H1 (cell line): ENCODE measurements around the gene ANKRD12. TPM values are rescaled to one million over a fixed set of nuclear protein-coding genes. Genes with fewer than 3 reads are reported as not detected.

Source experiments
- BCL11A ChIP-seq, 2 experiments: IDR thresholded peaks; one replicate each; pipeline ENCODE4 v1.6.1; 2011; ENCODE audit warnings: low read depth in 2 of 2, low read length in 2 of 2, mild to moderate bottlenecking in 2 of 2
- CHD1 ChIP-seq: IDR thresholded peaks from 2 replicates; pipeline ENCODE4 v1.6.1; 2012; ENCODE audit warnings: low read depth, low read length, improper control_type of control experiment
- GTF2F1 ChIP-seq: IDR thresholded peaks from 2 replicates; pipeline ENCODE4 v1.6.1; 2012; ENCODE audit warnings: low read depth, low read length, improper control_type of control experiment, borderline replicate concordance
- HDAC2 ChIP-seq, 2 experiments: fragments of 300-600 bp in 1 of 2; sonication (generic) in 1 of 2; IDR thresholded peaks; 2 replicates each; pipeline ENCODE4 v1.6.1; 2011 to 2012; ENCODE audit warnings: low read depth in 2 of 2, low read length in 2 of 2, mild to moderate bottlenecking in 2 of 2, moderate library complexity in 2 of 2, borderline replicate concordance in 1 of 2, inconsistent platforms in 1 of 2
- MAFK ChIP-seq: IDR thresholded peaks from 2 replicates; pipeline ENCODE4 v1.6.1; 2012; ENCODE audit warnings: low read depth, mild to moderate bottlenecking, improper control_type of control experiment, low read length
- NANOG ChIP-seq: IDR thresholded peaks from 2 replicates; pipeline ENCODE4 v1.6.1; 2011; ENCODE audit warnings: low read length, low read depth, mild to moderate bottlenecking, inconsistent platforms; ENCODE audit not compliant: insufficient read depth, poor library complexity, severe bottlenecking
- SP2 ChIP-seq: IDR thresholded peaks from 2 replicates; pipeline ENCODE4 v1.6.1; 2012; ENCODE audit warnings: mild to moderate bottlenecking, low read length, inconsistent platforms
- TAF7 ChIP-seq: optimal IDR thresholded peaks from 2 replicates; pipeline ENCODE3; 2011; ENCODE audit warnings: low read depth, mild to moderate bottlenecking, inconsistent platforms, low read length, moderate library complexity, borderline replicate concordance
- TBP ChIP-seq: IDR thresholded peaks from 2 replicates; pipeline ENCODE4 v1.6.1; 2011; ENCODE audit warnings: low read depth, low read length, improper control_type of control experiment
- polyA plus RNA-seq, 7 experiments: library from polyadenylated mRNA; depleted of rRNA in 3 of 7; stranded (reverse) in 5 of 7; unstranded in 2 of 7; fragments of >200 nt in 5 of 7; fragments of 200-250 nt in 2 of 7; gene quantifications; 1 replicate in 5 of 7; 2 replicates in 1 of 7; 4 replicates in 1 of 7; pipeline versions ENCODE4 v1.2.1 to v1.2.3, GENCODE V29; 2011 to 2013; ENCODE audit warnings: missing spikeins in 2 of 7, mixed read lengths in 2 of 7
- total RNA-seq: library from RNA; stranded (reverse); fragmentation: NEBNext Ultra II Directional; extraction: Animal tissue kit (Norgen Biotek cat#: 25700); gene quantifications from 2 replicates; pipeline ENCODE4 v1.2.1, GENCODE V29; 2021
- TF ChIP-seq, protein P1 (sequence below): fragments of 300-600 bp; sonication (generic); IDR thresholded peaks from 2 replicates; pipeline ENCODE4 v1.7.1; 2012; ENCODE audit warnings: low read length, moderate library complexity, mild to moderate bottlenecking, inconsistent platforms; ENCODE audit not compliant: insufficient replicate concordance
- TF ChIP-seq, protein P2 (sequence below): IDR thresholded peaks from 2 replicates; pipeline ENCODE4 v1.6.1; 2011; ENCODE audit warnings: low read depth, mild to moderate bottlenecking, low read length; ENCODE audit not compliant: insufficient read depth

The ANKRD12 gene
- total and polyA plus RNA-seq, 2 of the 8 experiments (the other 6 are each of a cell fraction or from before 2014, with no cell fraction given), result 2.6 to 37.9 TPM

DNA sequence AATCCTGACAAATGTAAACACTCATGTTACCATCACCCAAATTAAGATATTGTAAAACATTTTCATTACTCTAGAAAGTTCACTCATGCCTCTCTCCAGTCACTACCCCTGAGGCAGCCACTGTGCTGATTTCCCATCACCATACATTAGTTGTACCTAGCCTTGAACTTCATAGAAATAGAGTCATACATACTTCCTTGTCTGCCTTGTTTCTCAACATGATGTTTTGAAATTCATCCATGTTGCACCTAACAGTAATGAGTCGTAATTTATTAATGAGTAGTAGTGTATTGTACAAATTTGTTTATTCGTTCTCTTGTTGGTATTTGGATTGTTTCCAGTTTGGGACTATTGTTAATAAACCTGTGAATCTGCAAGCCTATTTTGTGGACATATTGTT is 149.0 kb downstream of the ANKRD12 start (continued):
- TF ChIP-seq, protein P1, sequence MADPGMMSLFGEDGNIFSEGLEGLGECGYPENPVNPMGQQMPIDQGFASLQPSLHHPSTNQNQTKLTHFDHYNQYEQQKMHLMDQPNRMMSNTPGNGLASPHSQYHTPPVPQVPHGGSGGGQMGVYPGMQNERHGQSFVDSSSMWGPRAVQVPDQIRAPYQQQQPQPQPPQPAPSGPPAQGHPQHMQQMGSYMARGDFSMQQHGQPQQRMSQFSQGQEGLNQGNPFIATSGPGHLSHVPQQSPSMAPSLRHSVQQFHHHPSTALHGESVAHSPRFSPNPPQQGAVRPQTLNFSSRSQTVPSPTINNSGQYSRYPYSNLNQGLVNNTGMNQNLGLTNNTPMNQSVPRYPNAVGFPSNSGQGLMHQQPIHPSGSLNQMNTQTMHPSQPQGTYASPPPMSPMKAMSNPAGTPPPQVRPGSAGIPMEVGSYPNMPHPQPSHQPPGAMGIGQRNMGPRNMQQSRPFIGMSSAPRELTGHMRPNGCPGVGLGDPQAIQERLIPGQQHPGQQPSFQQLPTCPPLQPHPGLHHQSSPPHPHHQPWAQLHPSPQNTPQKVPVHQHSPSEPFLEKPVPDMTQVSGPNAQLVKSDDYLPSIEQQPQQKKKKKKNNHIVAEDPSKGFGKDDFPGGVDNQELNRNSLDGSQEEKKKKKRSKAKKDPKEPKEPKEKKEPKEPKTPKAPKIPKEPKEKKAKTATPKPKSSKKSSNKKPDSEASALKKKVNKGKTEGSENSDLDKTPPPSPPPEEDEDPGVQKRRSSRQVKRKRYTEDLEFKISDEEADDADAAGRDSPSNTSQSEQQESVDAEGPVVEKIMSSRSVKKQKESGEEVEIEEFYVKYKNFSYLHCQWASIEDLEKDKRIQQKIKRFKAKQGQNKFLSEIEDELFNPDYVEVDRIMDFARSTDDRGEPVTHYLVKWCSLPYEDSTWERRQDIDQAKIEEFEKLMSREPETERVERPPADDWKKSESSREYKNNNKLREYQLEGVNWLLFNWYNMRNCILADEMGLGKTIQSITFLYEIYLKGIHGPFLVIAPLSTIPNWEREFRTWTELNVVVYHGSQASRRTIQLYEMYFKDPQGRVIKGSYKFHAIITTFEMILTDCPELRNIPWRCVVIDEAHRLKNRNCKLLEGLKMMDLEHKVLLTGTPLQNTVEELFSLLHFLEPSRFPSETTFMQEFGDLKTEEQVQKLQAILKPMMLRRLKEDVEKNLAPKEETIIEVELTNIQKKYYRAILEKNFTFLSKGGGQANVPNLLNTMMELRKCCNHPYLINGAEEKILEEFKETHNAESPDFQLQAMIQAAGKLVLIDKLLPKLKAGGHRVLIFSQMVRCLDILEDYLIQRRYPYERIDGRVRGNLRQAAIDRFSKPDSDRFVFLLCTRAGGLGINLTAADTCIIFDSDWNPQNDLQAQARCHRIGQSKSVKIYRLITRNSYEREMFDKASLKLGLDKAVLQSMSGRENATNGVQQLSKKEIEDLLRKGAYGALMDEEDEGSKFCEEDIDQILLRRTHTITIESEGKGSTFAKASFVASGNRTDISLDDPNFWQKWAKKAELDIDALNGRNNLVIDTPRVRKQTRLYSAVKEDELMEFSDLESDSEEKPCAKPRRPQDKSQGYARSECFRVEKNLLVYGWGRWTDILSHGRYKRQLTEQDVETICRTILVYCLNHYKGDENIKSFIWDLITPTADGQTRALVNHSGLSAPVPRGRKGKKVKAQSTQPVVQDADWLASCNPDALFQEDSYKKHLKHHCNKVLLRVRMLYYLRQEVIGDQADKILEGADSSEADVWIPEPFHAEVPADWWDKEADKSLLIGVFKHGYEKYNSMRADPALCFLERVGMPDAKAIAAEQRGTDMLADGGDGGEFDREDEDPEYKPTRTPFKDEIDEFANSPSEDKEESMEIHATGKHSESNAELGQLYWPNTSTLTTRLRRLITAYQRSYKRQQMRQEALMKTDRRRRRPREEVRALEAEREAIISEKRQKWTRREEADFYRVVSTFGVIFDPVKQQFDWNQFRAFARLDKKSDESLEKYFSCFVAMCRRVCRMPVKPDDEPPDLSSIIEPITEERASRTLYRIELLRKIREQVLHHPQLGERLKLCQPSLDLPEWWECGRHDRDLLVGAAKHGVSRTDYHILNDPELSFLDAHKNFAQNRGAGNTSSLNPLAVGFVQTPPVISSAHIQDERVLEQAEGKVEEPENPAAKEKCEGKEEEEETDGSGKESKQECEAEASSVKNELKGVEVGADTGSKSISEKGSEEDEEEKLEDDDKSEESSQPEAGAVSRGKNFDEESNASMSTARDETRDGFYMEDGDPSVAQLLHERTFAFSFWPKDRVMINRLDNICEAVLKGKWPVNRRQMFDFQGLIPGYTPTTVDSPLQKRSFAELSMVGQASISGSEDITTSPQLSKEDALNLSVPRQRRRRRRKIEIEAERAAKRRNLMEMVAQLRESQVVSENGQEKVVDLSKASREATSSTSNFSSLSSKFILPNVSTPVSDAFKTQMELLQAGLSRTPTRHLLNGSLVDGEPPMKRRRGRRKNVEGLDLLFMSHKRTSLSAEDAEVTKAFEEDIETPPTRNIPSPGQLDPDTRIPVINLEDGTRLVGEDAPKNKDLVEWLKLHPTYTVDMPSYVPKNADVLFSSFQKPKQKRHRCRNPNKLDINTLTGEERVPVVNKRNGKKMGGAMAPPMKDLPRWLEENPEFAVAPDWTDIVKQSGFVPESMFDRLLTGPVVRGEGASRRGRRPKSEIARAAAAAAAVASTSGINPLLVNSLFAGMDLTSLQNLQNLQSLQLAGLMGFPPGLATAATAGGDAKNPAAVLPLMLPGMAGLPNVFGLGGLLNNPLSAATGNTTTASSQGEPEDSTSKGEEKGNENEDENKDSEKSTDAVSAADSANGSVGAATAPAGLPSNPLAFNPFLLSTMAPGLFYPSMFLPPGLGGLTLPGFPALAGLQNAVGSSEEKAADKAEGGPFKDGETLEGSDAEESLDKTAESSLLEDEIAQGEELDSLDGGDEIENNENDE, result no peak
- TF ChIP-seq GTF2F1, result no peak
- no peak for TF ChIP-seq TAF7
- TF ChIP-seq, protein P2, sequence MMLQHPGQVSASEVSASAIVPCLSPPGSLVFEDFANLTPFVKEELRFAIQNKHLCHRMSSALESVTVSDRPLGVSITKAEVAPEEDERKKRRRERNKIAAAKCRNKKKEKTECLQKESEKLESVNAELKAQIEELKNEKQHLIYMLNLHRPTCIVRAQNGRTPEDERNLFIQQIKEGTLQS, result no peak
- no peak for TF ChIP-seq CHD1
- no peak for TF ChIP-seq BCL11A (IDR thresholded peaks at IDR 0.05; ENCODE audit: low read depth in 2 of 2, low read length in 2 of 2)
- no peak for TF ChIP-seq HDAC2 (IDR thresholded peaks at IDR 0.05; ENCODE audit: borderline replicate concordance in 1 of 2, low read depth in 2 of 2, low read length in 2 of 2)
- no peak for TF ChIP-seq NANOG
- TF ChIP-seq SP2, result no peak
- no peak for TF ChIP-seq MAFK
- no peak for TF ChIP-seq TBP
